Endothelial cell of umbilical vein (primary cell): ENCODE measurements around the gene FGD6.

Experiments
- CTCF ChIP-seq, 2 donors: IDR thresholded peaks; 1 replicate in 1 of 2; 2 replicates in 1 of 2; pipeline ENCODE4 v1.5.1; 2011; ENCODE audit warnings: low read length in 2 of 2, mild to moderate bottlenecking in 2 of 2, moderate library complexity in 2 of 2, control low read depth in 1 of 2, inconsistent platforms in 1 of 2, low read depth in 1 of 2; ENCODE audit not compliant: insufficient read depth in 1 of 2; ENCODE audit errors: extremely low read depth in 1 of 2
- EZH2 ChIP-seq: IDR thresholded peaks from 2 replicates; pipeline ENCODE4 v1.6.1; 2012; ENCODE audit warnings: borderline replicate concordance, low read depth, mild to moderate bottlenecking, moderate library complexity, low read length, inconsistent platforms; ENCODE audit not compliant: severe bottlenecking
- FOS ChIP-seq: IDR thresholded peaks from 2 replicates; pipeline ENCODE4 v1.6.1; 2011; ENCODE audit warnings: mild to moderate bottlenecking, low read length, moderate library complexity, borderline replicate concordance; ENCODE audit not compliant: insufficient read depth
- GATA2 ChIP-seq: IDR thresholded peaks from 2 replicates; pipeline ENCODE4 v1.7.0; 2011; ENCODE audit warnings: low read depth, mild to moderate bottlenecking, moderate library complexity, mixed read lengths, low read length; ENCODE audit not compliant: insufficient read length, insufficient read depth
- JUN ChIP-seq: IDR thresholded peaks from 2 replicates; pipeline ENCODE4 v1.6.1; 2011; ENCODE audit warnings: borderline replicate concordance, low read depth; ENCODE audit not compliant: insufficient read length, insufficient read depth
- MYC ChIP-seq: IDR thresholded peaks from one replicate; pipeline ENCODE4 v1.6.1; 2011; ENCODE audit warnings: mild to moderate bottlenecking, low read depth, low read length
- POLR2A ChIP-seq: IDR thresholded peaks from 2 replicates; pipeline ENCODE4 v1.6.1; 2012; ENCODE audit warnings: low read depth, mild to moderate bottlenecking, control low read depth, low read length
- POLR2AphosphoS5 ChIP-seq: IDR thresholded peaks from 2 replicates; pipeline ENCODE4 v1.6.1; 2012; ENCODE audit warnings: low read depth, mild to moderate bottlenecking, control low read depth, low read length, moderate library complexity; ENCODE audit not compliant: insufficient read depth
- TF ChIP-seq, protein P1 (sequence below): IDR thresholded peaks from 2 replicates; pipeline ENCODE4 v1.6.1; 2011; ENCODE audit not compliant: insufficient read depth, insufficient read length

GRCh38 chr12:95070378-95070777, 146.9 kb downstream of the FGD6 start:
- TF ChIP-seq POLR2A (no peak), CTCF (IDR thresholded peaks at IDR 0.05; ENCODE audit: extremely low read depth in 1 of 2, insufficient read depth in 1 of 2, low read depth in 1 of 2, low read length in 2 of 2) (no peak), EZH2 (no peak), GATA2 (no peak), POLR2AphosphoS5 (no peak), MYC (no peak), JUN (no peak), FOS (no peak)
- TF ChIP-seq, protein P1, sequence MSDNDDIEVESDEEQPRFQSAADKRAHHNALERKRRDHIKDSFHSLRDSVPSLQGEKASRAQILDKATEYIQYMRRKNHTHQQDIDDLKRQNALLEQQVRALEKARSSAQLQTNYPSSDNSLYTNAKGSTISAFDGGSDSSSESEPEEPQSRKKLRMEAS: no peak
